ENCODE results near the gene ZNF205. TPM values are rescaled to one million over a fixed set of nuclear protein-coding genes. Genes with fewer than 3 reads are reported as not detected.
"Not testable (repeated sequence)": the region's sequence is repeated elsewhere in the genome, so short reads cannot be mapped to it uniquely, and the experiment has no call there.

Gene ZNF205
- polyA plus RNA-seq, 4 donors: 12.7 to 17.7 (median 16.2) TPM

DNA sequence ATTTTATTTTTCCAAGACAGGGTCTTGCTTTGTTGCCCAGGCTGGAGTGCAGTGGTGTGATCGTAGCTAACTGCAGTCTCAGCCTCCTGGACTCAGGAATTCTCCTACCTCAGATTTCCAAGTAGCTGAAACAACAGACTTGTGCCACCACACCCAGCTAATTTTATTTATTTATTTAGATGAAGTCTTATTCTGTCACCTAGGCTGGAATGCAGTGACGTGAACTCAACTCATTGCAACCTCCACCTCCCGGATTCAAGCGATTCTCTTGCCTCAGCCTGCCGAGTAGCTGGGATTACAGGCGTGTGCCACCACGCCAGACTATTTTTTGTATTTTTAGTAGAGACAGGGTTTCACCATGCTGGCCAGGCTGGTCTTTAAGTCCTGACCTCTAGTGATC is 56.3 kb downstream of the ZNF205 start:
- H3K4me3 ChIP-seq (ENCODE audit: low read depth in 1 of 3, low read length in 3 of 3); FAIRE-seq; H3K27ac ChIP-seq (ENCODE audit: low read depth in 1 of 3, low read length in 2 of 3); DNase-seq; H3K36me3 ChIP-seq (ENCODE audit: control insufficient read depth in 3 of 3, insufficient read depth in 2 of 3, low read depth in 1 of 3, low read length in 3 of 3); H3K9me3 ChIP-seq (ENCODE audit: control insufficient read depth in 2 of 2, insufficient read depth in 1 of 2, low read depth in 1 of 2, low read length in 1 of 2); H3K4me1 ChIP-seq (ENCODE audit: control insufficient read depth in 3 of 3, insufficient read depth in 2 of 3, low read depth in 1 of 3, low read length in 2 of 3): not testable (repeated sequence)
- 76 to 86% (median 78%) methylated on average over 7 of the region's 7 CpGs for WGBS, 3 donors
- peaks cover 0 to 76% (median 25%) of the 10 kb centered on the region in 3 donors for H3K27me3 ChIP-seq (ENCODE audit: control insufficient read depth in 3 of 3, insufficient read depth in 3 of 3, low read length in 3 of 3)

Other genes with a start within 250 kb of the ZNF205 start
- gene FLYWCH2, start 229.4 kb upstream of the ZNF205 start, polyA plus RNA-seq: 10 to 100 TPM in 3 of 4 donors, 1 to 10 TPM in 1; 9.1 to 30.2 (median 23.3) TPM
- 10 to 100 TPM; 13.0 to 18.8 (median 14.9) TPM for gene FLYWCH1, start 200.7 kb upstream of the ZNF205 start, polyA plus RNA-seq
- under 1 TPM in 3 of 4 donors, not detected in 1; 0.15 to 0.54 (median 0.47) TPM for gene KREMEN2, start 148.3 kb upstream of the ZNF205 start, polyA plus RNA-seq
- 10 to 100 TPM in 2 of 4 donors, 1 to 10 TPM in 2; 1.4 to 19.4 (median 6.9) TPM for gene PAQR4, start 143.2 kb upstream of the ZNF205 start, polyA plus RNA-seq
- 10 to 100 TPM in 2 of 4 donors, 1 to 10 TPM in 2; 2.5 to 24.7 (median 7.0) TPM for gene PKMYT1, start 132.1 kb upstream of the ZNF205 start, polyA plus RNA-seq
- 1 to 10 TPM in 2 of 4 donors, under 1 TPM in 2; 0.76 to 2.7 (median 0.99) TPM for gene CLDN9, start 99.7 kb upstream of the ZNF205 start, polyA plus RNA-seq
- 10 to 100 TPM in 1 of 4 donors, under 1 TPM in 1, not detected in 2; 0.04 to 24.4 TPM for gene CLDN6, start 94.4 kb upstream of the ZNF205 start, polyA plus RNA-seq
- gene TNFRSF12A, start 92.2 kb upstream of the ZNF205 start, polyA plus RNA-seq: 100 to 1,000 TPM in 2 of 4 donors, 10 to 100 TPM in 2; 27.4 to 259 (median 80.2) TPM
- 100 to 1,000 TPM in 1 of 4 donors, 10 to 100 TPM in 3; 51.5 to 119 (median 57.0) TPM for gene HCFC1R1, start 88.6 kb upstream of the ZNF205 start, polyA plus RNA-seq
- 10 to 100 TPM; 35.9 to 51.4 (median 45.0) TPM for gene THOC6, start 88.6 kb upstream of the ZNF205 start, polyA plus RNA-seq
- 10 to 100 TPM; 19.1 to 47.8 (median 33.5) TPM for gene BICDL2, start 75.6 kb upstream of the ZNF205 start, polyA plus RNA-seq
- gene MMP25, start 66.0 kb upstream of the ZNF205 start, polyA plus RNA-seq: 1 to 10 TPM in 1 of 4 donors, under 1 TPM in 3; 0.54 to 3.4 (median 0.78) TPM
- 1,000 to 10,000 TPM in 1 of 4 donors, 100 to 1,000 TPM in 3; 127 to 1,061 (median 507) TPM for gene IL32, start 46.9 kb upstream of the ZNF205 start, polyA plus RNA-seq
- under 1 TPM in 2 of 4 donors, not detected in 2; 0.03 to 0.46 TPM for gene ZSCAN10, start 13.3 kb upstream of the ZNF205 start, polyA plus RNA-seq
- 10 to 100 TPM; 10.8 to 12.8 (median 11.8) TPM for gene ZNF213, start 22.4 kb downstream of the ZNF205 start, polyA plus RNA-seq
- gene OR1F1, start 75.6 kb downstream of the ZNF205 start, polyA plus RNA-seq: not detected
- 10 to 100 TPM in 1 of 4 donors, 1 to 10 TPM in 3; 3.8 to 10.1 (median 4.8) TPM for gene ZNF200, start 122.6 kb downstream of the ZNF205 start, polyA plus RNA-seq
- under 1 TPM in 2 of 4 donors, not detected in 2; 0.49 to 0.58 TPM for gene MEFV, start 144.0 kb downstream of the ZNF205 start, polyA plus RNA-seq
- gene ZNF263, start 170.9 kb downstream of the ZNF205 start, polyA plus RNA-seq: 10 to 100 TPM; 11.0 to 45.3 (median 14.2) TPM
- 10 to 100 TPM in 1 of 4 donors, 1 to 10 TPM in 2, under 1 TPM in 1; 0.89 to 10.2 (median 1.9) TPM for gene TIGD7, start 192.8 kb downstream of the ZNF205 start, polyA plus RNA-seq
- 10 to 100 TPM; 12.2 to 41.7 (median 17.0) TPM for gene ZNF75A, start 192.9 kb downstream of the ZNF205 start, polyA plus RNA-seq
- gene OR2C1, start 243.3 kb downstream of the ZNF205 start, polyA plus RNA-seq: under 1 TPM in 2 of 4 donors, not detected in 2; 0.04 to 0.13 TPM